EH (cell line): ENCODE results near the gene FBN3.

ENCODE experiments used
- DNase-seq: peaks from one replicate; pipeline ENCODE4 v3.0.0-alpha.2; 2015; ENCODE audit warnings: low read depth

Gene FBN3

GRCh38 chr19:8020681-8021080 is 128.7 kb downstream of the FBN3 start:
- no peak for DNase-seq

- no peak for DNase-seq
Observed at GRCh38 chr19:8017808-8018207, 131.6 kb downstream of the FBN3 start.
